ENCODE data around the gene JAM3.

- TF ChIP-seq CTCF (IDR thresholded peaks at IDR 0.05): no peak
- TF ChIP-seq POLR2A (IDR thresholded peaks at IDR 0.05): no peak
- TF ChIP-seq EP300 (IDR thresholded peaks at IDR 0.05): no peak
These were observed 43.8 kb upstream of the JAM3 start for GRCh38 chr11:134025082-134025429.
